HG02981 (cell line): ENCODE measurements around the gene RALY.

Source experiments
- ATAC-seq: cut with Tn5 transposase; IDR thresholded peaks from one replicate; pipeline ENCODE4 v1.9.1; 2021; ENCODE audit warnings: mild to moderate bottlenecking, moderate library complexity; ENCODE audit not compliant: unreplicated experiment

RALY gene

DNA sequence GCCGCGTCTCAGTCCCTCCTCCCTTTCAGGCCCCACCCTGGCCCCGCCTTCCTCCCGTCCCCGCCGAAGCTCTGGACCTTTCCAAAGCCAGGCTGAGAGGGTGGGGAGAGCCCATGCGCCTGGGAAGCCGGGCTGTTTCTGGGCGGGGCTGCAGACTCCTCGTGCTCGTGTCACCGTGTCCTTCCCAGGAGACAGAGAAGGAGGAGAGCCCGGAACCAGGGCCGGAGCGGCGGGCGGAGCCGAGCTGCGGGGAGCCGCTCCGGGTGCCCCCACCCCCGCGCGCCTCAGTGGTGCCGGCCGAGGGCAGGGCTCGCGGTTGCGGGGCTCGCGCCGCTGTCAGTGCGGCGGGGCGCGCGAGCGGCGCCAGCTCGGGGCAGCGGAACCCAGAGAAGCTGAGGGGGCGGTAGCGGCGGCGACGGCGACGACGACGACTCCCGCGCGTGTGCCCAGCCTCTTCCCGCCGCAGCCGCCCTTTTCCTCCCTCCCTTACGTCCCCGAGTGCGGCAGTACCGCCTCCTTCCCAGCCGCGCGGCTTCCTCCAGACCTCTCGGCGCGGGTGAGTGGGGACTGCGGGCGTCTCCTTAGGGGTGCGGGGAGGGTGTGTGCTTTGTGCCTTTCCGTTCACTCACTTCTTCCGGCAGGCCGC lies at the start of gene RALY:
Gene RALY, plus strand, starts transcription at position 336 of the 646 bp plus-strand sequence. CDS start 78,164 bp downstream, outside the sequence.
- ATAC-seq, result peak; percentile 59

DNA sequence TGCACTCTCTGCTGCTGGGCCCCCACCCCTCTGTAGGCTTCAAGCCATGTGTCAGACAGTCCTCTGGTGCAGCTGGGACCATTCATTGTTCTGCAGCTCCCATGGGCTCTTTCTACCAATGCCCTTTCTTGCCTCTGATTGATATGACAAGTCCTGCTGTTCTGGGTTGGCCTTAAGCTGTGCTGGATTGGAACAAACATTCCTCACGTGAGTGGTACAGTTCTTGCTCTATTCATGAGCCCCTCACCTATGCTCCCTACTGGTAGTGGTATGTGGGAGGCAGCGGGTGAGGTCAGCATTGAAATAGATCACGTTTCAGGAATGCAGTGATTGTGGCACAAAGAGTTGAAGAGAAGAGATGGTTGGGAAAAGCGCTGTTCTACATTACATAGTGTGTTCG lies 48.8 kb upstream of the RALY start:
- no peak for ATAC-seq

DNA sequence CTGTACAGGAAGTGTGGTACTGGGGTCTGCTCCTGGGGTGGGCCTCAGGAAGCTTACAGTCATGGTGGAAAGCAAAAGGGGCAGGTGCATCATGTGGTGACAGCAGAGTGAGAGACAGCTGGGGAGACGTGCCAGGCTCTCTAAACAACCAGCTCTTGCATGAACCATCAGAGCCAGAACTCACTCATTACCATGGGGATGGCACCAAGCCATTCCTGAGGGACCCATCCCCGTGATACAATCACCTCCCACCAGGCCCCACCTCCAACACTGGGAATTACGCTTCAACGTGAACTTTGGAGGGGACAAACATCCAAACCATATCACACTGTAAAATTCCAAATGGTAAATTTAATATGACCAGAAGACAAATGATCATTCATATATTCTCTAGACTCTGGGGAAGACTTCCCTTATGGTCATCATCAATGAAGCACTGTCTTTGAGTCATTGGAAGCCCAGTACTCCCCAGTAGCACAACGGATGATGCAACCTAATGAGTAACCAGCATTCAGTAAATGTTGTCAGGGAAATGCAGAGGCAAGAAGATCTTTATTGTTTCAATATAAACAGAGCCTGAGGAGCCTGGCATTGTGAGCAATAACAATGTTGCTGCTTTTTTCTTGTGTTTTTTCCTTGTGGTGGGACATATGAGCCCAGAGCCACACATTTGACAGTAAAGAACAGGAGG lies 48.2 kb upstream of the RALY start:
- ATAC-seq, result no peak

DNA sequence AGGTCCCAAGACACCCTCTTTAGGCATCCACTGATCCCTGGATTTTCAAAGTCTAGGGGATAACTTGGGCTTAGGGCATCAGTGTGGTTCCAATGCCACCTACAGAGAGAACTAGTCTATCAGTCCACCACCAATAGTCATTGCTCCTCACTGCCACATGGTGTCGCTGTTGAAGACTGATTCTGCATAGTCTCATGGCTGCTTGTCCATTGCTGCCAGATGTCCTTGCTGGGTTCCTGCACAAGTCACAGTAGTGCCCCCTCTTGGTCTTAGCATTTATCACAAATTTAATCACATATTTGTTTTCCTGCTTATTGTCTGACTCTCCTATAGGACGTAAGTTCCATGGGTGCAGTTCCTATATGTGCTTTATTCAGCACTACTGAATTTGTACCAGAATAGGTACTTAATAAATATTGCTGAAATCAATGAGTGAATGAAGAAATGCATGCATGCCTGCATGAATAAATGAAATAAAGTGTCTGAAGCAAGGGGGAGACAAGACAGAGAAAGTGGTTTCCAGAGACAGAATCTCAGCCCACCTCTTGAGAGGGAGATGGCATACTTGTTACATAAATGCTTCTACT lies 45.9 kb upstream of the RALY start:
- no peak for ATAC-seq

DNA sequence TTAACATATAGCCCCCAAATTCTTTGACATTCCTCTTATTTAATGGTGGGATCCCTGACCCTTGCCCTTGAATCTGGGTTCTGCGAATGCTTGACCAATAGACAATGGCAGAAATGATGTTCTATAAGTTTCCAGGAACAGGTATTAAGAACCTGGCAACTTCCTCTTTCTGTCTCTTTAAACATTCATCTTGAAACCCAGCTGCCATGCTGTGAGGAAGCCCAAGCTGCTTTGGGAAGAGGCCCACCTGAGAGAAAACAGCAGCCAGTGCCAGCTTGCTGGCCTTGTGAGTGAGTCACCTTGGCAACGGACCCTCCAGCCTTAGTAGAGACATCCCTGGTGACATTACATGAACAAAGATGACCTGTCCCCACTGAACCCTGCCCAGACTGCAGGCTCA lies 45.2 kb upstream of the RALY start:
- no peak for ATAC-seq

DNA sequence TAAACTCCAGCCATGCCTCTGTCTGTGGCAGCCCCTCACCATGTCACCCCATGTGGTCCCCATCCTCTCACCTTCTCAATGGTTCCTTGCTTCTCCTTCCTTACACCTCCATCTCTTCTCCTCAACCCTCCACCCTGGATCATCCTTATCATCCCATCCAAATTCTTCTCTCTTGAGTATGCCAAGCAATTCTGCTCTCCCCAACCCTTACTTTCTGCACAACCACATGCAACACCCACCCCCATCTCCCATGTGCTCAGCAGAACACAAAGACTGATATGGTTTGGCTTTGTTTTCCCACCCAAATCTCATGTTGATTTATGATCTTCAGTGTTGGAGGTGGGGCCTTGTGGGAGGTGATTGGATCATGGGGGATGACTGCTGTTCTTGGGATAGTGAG lies 42.5 kb upstream of the RALY start:
- no peak for ATAC-seq

DNA sequence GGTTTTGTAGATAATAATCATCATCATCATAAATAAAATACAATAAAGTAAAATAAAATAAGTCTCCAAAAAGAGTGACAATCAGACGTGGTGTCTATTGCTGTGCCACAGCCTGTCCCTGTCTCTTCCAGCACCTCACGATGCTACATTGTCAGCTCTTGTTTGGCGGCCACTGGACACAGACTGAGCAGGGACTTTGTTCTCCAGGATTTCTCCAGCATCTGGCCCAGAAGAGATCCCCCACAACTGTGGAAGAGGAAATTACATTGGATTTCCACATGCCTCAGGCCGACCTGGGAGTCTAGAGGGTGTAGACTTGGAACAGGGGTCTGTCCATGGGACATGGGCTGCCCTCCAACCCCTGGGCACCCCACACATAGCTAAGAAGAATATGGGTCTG lies 39.2 kb upstream of the RALY start:
- ATAC-seq, result no peak

DNA sequence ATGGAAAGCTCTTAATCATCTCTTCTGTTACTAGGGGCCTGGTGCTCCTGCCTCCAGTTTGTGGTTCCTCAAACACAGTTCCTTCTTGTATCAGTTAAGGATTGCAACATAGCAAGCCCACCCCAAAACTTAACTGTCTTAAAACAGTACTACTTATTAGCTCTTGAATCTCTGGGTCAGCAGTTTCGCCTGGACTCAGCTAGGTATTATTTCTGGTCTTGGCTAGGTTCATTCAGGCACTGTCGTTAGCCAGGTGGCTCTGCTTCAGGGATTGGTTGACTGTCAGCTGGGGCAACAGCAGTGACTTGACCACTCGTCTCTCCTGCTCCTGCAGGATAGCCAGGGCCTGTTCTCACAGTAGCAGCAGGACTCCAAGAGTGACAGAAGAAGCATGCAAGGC lies 30.0 kb upstream of the RALY start:
- ATAC-seq, result no peak

DNA sequence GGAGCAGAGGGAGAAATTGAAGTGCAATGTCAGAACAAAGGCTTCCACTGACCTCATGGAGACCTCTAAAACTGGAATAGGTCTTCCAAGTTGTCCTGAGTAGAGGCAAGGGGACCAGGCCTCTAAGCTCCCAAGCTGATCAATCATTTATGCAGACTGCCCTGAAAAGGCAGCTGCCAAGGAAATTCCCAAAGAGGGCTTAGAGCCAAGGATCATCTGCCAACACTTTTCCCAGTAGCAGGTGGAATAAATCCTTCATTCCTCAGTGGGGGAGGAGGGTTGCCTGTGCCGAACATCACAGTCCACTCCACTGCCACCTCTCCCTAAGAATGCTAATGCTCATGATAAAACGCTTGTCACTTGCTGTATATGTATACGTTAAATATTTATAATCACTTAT lies 29.3 kb upstream of the RALY start:
- no peak for ATAC-seq

DNA sequence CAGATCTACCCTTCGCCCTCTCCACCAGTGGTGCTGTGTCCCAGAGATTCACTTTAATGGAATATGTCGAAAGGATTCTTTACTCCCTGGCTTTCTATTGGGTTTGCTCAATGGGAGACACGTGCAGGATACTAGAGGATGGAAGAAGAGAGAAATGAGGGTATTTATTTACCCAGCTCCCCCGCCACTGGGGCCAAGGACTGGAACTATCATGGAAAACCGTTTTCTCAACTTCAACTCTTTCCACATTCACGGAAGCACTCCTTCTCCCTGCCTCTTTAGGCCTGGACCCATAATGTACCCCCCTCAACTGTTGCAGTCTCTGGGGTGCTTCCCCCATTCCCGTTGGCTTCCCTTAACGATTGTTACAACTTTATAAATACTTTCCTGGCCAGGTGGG lies 26.6 kb upstream of the RALY start:
- no peak for ATAC-seq

DNA sequence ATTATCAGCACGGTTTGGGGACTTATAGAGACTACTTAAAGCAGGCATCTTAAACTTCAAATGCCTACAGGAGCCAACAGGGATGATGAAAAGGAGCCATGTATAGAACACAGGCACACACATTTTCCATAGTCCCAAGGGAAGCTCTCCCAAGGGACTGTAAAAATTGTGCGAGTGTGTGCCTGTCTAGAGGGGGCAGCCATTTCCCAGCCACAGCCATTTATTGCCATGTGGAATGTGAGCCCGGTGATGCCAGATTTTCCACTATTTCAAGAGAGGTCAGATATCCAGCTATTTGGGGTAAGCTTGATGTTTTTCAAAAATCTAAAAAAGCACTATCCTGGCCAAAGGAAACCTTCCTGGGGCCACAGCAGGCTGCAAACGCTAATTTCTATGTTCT lies 24.1 kb upstream of the RALY start:
- ATAC-seq, result no peak

DNA sequence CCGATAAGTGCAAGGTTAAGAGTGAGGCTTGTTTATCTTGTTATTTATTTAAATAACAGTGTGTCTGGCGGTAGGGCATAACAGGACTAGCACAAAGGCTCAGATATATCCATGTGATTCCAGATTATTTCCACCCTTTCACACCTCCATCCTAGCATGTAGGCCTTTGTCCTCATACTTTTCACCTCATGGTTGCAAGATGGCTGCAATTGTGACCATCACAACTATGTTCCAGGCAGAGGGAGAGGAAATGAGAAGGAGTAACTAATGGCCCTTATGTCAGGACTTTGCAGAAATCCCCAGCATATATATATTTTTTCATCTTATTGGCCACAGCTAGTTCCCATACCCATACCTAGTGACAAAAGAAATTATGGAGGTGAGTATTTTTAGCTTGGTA lies 23.5 kb upstream of the RALY start:
- no peak for ATAC-seq

DNA sequence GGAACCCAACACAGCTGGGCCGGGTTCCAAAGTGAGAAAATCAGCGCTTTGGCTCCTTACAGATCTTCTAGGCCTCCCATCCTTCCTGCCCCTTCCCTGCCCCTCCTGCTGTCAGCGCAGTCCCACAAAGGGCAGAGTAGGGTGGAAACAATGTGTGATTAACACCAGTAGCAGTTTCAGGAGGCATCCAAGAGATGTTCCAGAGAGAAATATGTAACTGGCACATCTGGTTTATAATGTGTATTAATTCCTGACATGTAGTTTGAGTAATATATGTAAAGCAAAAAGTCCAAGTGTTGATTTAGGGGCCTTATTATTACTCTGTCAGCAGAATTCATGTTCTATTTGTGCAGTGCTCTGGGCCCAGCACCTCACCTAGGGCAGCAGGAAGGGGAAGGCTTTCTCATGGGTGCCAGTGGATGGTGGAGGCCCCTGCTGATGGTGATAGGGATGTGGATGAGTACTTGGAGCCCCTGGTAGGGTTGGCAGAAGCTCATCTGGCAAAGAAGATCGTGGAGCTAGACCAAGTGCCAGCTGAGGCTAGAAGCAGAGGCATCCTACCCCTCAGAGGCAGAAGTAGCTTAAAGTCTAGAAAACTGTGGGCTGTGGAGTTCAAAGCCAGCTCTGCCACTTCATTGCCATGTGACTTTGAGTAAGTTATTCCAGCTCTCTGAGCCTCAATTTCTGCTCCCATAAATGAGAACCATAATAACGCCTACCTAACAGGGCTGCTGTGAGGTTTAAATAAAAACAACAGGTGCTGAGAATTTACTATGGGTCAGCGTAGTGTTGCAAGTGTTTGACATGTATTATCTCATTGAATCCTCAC lies 22.4 kb upstream of the RALY start:
- ATAC-seq, result no peak

DNA sequence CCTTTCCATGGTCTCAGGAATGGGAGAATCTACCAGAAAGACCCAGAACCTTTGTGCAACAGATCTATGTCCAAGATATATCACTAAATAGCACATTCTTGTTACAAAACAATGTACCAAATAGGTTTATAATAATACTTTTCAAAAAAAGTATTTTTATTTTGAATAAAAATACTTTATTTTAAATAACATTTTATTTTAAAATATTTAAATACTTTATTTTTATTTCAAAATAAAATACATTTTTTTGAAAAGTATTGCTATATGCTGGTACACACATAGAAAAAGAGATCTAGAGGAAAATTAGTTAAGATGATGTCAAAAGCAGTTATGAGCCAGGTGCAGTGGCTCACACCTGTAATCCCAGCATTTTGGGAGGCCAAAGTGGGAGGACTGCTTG lies 16.8 kb upstream of the RALY start:
- no peak for ATAC-seq

DNA sequence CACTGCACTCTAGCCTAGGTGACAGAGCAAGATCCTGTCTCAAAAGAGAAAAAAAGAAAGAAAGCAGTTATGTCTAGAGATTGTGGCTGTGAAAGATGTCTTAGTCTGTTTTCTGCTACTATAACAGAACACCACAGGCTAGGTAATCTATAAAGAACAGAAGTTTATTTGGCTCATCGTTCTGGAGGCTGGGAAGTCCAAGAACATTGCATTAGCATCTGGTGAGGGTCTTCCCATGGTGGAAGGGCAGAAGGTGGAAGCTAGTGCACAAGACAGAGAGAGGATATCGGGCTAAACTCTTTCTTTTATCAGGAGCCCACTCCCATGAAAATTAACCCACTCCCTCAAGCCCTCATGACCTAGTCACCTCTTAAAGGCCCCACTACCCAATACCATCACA lies 16.2 kb upstream of the RALY start:
- ATAC-seq, result no peak

DNA sequence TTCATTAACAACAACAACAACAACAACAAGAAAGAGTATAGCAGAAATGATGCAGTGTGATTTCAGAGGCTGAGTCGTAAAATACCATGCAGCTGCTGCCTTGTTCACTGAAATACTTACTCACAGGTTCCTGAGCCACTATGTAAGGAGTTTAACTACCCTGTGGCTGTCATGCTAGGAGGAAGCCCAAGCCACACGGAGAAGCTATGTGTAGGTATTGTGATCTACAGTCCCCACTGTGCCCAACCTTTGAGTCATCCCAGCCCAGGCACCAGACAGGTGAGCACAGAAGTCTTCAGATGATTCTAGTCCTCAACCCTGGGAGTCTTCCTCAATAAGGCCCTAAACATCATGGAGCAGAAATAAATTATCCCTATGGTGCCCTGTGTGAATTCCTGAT lies 14.6 kb upstream of the RALY start:
- ATAC-seq, result no peak

DNA sequence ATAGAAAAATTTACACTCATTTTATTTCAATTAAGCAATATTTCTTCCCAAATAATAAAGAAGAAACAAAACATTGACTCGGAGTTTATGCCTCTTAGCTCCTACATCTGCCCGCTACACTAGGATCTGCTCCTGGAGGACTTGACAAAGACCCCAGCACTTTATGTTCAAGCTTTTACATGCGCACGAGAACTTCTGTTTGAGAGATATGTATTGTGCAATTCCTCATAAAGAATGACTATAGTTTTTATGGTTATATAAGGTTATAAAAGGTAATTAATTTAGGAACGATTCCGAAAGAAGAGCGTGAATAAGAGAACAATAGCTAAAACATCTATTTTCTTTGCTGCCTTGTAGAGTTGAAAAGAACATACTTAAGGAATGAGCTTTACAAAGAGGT lies 12.4 kb upstream of the RALY start:
- no peak for ATAC-seq

DNA sequence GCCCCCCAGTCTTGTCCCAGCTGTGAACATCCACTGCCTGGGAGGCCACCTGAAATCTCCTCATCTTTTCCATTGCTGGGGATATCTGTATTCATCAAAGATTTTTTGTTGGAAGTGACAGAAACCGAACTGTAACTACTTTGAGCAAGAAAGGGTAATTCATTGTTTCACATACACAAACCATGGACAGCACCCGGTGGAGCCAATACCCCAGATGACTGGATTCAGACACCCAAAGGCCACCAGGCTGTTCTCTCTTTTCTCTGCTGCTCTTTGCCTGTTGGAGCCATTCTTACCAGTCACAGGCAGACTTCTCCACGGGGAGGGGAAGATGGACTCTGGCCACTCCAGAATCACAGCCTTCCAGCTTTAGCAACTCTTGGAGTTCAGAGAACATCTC lies 11.7 kb upstream of the RALY start:
- ATAC-seq, result no peak

DNA sequence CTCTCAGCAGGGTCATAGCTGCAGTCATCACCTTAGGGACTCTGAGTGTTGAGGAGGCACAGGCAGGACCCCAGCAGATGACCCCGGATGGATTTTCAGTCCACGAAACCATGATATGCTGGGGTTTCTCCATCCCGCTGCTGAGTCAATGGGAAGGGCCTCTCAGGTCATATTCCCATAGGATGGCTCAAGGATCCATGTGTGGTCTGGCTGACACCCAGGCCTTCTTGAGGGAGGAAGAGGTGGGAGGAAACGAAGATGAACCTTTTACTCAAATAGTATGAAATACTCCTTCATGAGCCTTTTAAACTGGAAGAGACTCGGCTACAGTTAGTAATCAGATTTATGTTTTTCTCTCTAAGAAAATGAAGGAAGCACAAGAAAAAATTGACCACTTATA lies 10.3 kb upstream of the RALY start:
- no peak for ATAC-seq

DNA sequence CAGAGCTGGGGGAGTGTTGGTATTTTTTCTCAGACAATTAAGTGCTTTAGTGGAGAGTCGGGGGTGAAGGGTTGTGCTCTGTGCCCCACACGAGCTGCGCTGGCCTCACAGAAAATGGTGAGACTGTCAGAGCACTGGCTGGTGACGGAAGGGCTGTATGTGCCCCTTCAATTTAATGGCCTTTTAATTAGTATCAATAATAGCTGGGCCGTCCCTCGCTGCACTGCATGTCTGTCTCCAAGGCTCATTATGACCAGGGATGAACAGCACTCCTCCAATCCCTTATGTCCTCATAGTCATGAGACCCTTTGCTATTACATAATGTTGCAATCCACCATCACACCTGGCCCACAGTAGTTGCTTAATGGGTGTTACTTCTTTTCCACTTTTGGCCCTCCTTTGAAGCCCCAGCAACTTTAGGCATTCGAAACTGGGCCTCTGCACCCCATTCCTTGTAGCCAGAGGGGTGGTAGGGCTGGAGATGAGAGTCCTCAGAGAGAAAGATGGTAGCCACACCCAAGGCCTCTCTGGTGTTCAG lies 9.5 kb upstream of the RALY start:
- ATAC-seq, result no peak

DNA sequence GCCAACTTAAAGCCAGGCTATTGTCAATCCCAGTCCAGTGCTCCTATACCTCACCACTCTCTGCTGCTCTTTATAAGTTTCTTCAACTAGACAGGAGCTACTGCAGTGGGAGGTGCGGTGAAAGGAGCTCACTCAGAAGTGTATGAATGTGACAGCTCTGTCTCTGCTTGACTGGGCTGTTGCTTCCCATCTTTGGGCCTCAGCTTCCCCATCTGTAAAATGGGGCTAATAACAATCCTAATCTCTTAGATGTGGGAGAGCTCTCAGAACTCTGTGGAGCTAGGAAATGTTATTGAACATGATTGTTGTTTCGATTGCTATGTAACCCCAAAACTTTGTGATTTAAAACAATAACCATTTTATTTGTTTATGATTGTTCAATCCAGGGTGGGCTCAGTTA lies 8.4 kb upstream of the RALY start:
- ATAC-seq, result no peak
